Ishikawa (cell line): ENCODE results near the gene NR5A2.

Source experiments
- EP300 ChIP-seq: IDR thresholded peaks from 2 replicates; pipeline ENCODE4 v1.6.1; 2012; ENCODE audit warnings: borderline replicate concordance
- MAX ChIP-seq: IDR thresholded peaks from 2 replicates; pipeline ENCODE4 v1.6.1; 2012
- YY1 ChIP-seq: IDR thresholded peaks from 2 replicates; pipeline ENCODE4 v1.6.1; 2012; ENCODE audit warnings: low read depth

GRCh38 chr1:200062143-200062542, 34.6 kb downstream of the NR5A2 start:
- TF ChIP-seq YY1 (no peak), MAX (no peak), EP300 (no peak)
